GM18868 (cell line): ENCODE data around the gene SEPHS1.
"Not testable (repeated sequence)": the region's sequence is repeated elsewhere in the genome, so short reads cannot be mapped to it uniquely, and the experiment has no call there.

ENCODE experiments used
- ATAC-seq: cut with Tn5 transposase; IDR thresholded peaks from one replicate; pipeline ENCODE4 v1.9.1; 2021; ENCODE audit warnings: mild to moderate bottlenecking, moderate library complexity; ENCODE audit not compliant: unreplicated experiment

SEPHS1 gene

GRCh38 chr10:13348216-13349017, at the start of gene SEPHS1:
Gene SEPHS1 (minus strand): TSS chr10:13348293. CDS start chr10:13344950, 3,343 bp downstream.
- peak; percentile 69 for ATAC-seq

GRCh38 chr10:13397052-13397451, 49.0 kb upstream of the SEPHS1 start:
- ATAC-seq: no peak

GRCh38 chr10:13396369-13396768, 48.3 kb upstream of the SEPHS1 start:
- ATAC-seq: no peak

GRCh38 chr10:13395540-13395939, 47.4 kb upstream of the SEPHS1 start:
- ATAC-seq: no peak

- no peak for ATAC-seq
Observed at GRCh38 chr10:13393640-13394039, 45.5 kb upstream of the SEPHS1 start.

- ATAC-seq: no peak
Observed at GRCh38 chr10:13392701-13393100, 44.6 kb upstream of the SEPHS1 start.

- peak; percentile 53 for ATAC-seq
Observed at GRCh38 chr10:13390604-13391522, 42.8 kb upstream of the SEPHS1 start.

GRCh38 chr10:13388478-13389230, 40.6 kb upstream of the SEPHS1 start:
- no peak for ATAC-seq

GRCh38 chr10:13386021-13386420, 37.9 kb upstream of the SEPHS1 start:
- ATAC-seq: no peak

- no peak for ATAC-seq
Observed at GRCh38 chr10:13383399-13383761, 35.3 kb upstream of the SEPHS1 start.

GRCh38 chr10:13382703-13383398, 34.8 kb upstream of the SEPHS1 start:
- ATAC-seq: no peak

- not testable (repeated sequence) for ATAC-seq
Observed at GRCh38 chr10:13379061-13379460, 31.0 kb upstream of the SEPHS1 start.

- ATAC-seq: no peak
Observed at GRCh38 chr10:13376746-13377145, 28.7 kb upstream of the SEPHS1 start.

- ATAC-seq: no peak
Observed at GRCh38 chr10:13376297-13376696, 28.2 kb upstream of the SEPHS1 start.

GRCh38 chr10:13375791-13376190, 27.7 kb upstream of the SEPHS1 start:
- no peak for ATAC-seq

- no peak for ATAC-seq
Observed at GRCh38 chr10:13373644-13374043, 25.6 kb upstream of the SEPHS1 start.

- ATAC-seq: no peak
Observed at GRCh38 chr10:13372524-13372923, 24.4 kb upstream of the SEPHS1 start.

GRCh38 chr10:13371897-13372470, 23.9 kb upstream of the SEPHS1 start:
- ATAC-seq: peak; percentile 87

GRCh38 chr10:13366891-13367290, 18.8 kb upstream of the SEPHS1 start:
- ATAC-seq: no peak

GRCh38 chr10:13365831-13366230, 17.7 kb upstream of the SEPHS1 start:
- no peak for ATAC-seq
